Pancreas (tissue), 10 donors: Measurements from ENCODE around the gene KCNJ14. TPM values are rescaled to one million over a fixed set of nuclear protein-coding genes. Genes with fewer than 3 reads are reported as not detected.
"Not testable (repeated sequence)": the region's sequence is repeated elsewhere in the genome, so short reads cannot be mapped to it uniquely, and the experiment has no call there.

Experiments used
- ATAC-seq, 4 donors: fragments of 200-7000 bp; cut with Tn5 transposase; one replicate each; pipeline versions ENCODE4 v1.8.0 to v1.9.1; 2020; ENCODE audit warnings: mild to moderate bottlenecking in 4 of 4, moderate library complexity in 4 of 4
- DNase-seq, 6 donors: peaks; one replicate each; pipeline ENCODE4 v3.0.0-alpha.2; 2020
- FAIRE-seq: peaks from 2 replicates; lab custom pipeline; 2012; peaks lifted over from hg19 to GRCh38; lab: Jason Lieb, UNC
- H3K27ac ChIP-seq, 4 donors: fragments of 200-600 bp; sonication (generic); 1 replicate in 3 of 4; 2 replicates in 1 of 4; pipeline versions ENCODE4 v1.5.0 to v1.8.0; 2020
- H3K27me3 ChIP-seq, 4 donors: fragments of 200-600 bp; one replicate each; pipeline ENCODE4 v1.8.0; 2021
- H3K36me3 ChIP-seq, 3 donors: fragments of 200-600 bp; sonication (generic) in 1 of 3; one replicate each; pipeline versions ENCODE4 v1.5.0 to v1.8.0; 2020 to 2021
- H3K4me1 ChIP-seq, 3 donors: fragments of 200-600 bp; one replicate each; pipeline ENCODE4 v1.8.0; 2021
- H3K4me3 ChIP-seq, 4 donors: fragments of 200-600 bp; sonication (generic) in 2 of 4; one replicate each; pipeline versions ENCODE4 v1.5.0 to v1.8.0; 2020 to 2021
- H3K9me3 ChIP-seq, 4 donors: fragments of 200-600 bp; one replicate each; pipeline ENCODE4 v1.8.0; 2021
- CTCF ChIP-seq, 4 donors: fragments of 200-600 bp; sonication (generic) in 3 of 4; IDR thresholded peaks; one replicate each; pipeline versions ENCODE4 v1.5.0 to v1.8.0; 2021; ENCODE audit warnings: antibody characterized with exemption in 4 of 4
- WGBS, 2 donors: extraction: QIAGEN DNeasy Blood & Tissue Kit; methylation state at CpG; one replicate each; pipeline ENCODE4 v1.1.7; 2013; 5-methylcytosine and 5-hydroxymethylcytosine counted together
- intact Hi-C, 3 donors: fragments of 100-400 bp; cut with DNase I; formaldehyde crosslinking; loops; one replicate each; pipeline versions ENCODE4 v1.11.1 to v1.14.2; 2022
- polyA plus RNA-seq, 2 donors: library from polyadenylated mRNA; stranded (reverse); fragments of 200-250 nt; gene quantifications; one replicate each; pipeline ENCODE4 v1.2.3, GENCODE V29; 2013
- total RNA-seq, 6 donors: library from RNA; stranded (reverse); fragmentation: NEBNext Ultra II Directional in 4 of 6; extraction: Animal tissue kit (Norgen Biotek cat#: 25700) in 4 of 6; gene quantifications; one replicate each; pipeline versions ENCODE4 v1.2.1 to v1.2.4, GENCODE V29; 2021 to 2023
- donor health status: healthy with polysubstance abuse.
- donor health status: DM: no; HTN: no; CAD: no; lungs with moderate emphysema.
- donor health status: DM: no; HTN: no; CAD: no.
- donor health status: control.
- donor health status: control.
- donor health status: Bipolar disorder and iron deficiency.
- donor health status: DM: yes; HTN: yes; CAD: no.
- donor health status: DM: no; HTN: no; CAD: no.
- donor health status: DM: no; HTN: no; CAD: no.
- donor health status: DM: yes; HTN: yes; CAD: no.

The KCNJ14 gene
- total and polyA plus RNA-seq, 8 donors: 0.20 to 0.59 (median 0.42) TPM

- intact Hi-C loops: no loop called here
- no peak for ATAC-seq
- DNase-seq: no peak
Observed at GRCh38 chr19:48481846-48482639, 26.7 kb downstream of the KCNJ14 start.

GRCh38 chr19:48483301-48483700, 27.9 kb downstream of the KCNJ14 start:
- DNase-seq (peak in 1 of 6 donors; percentile 55), FAIRE-seq (no peak), ATAC-seq (no peak)
- no peaks in the 10 kb centered on the region for H3K36me3 ChIP-seq
- H3K27ac ChIP-seq: no peak overlapping the region
- no peak for TF ChIP-seq CTCF (IDR thresholded peaks at IDR 0.05)
- H3K27me3 ChIP-seq: no peaks in the 10 kb centered on the region
- no peaks in the 10 kb centered on the region for H3K9me3 ChIP-seq
- H3K4me1 ChIP-seq: peaks cover 0 to 8% (median 3%) of the 10 kb centered on the region in 3 donors
- no peak overlapping the region for H3K4me3 ChIP-seq
- 39 to 50% methylated on average over 2 to 3 of the region's 3 CpGs for WGBS, 2 donors
- intact Hi-C loops: no loop called here

More at GRCh38 chr19:48481846-48482639, 26.7 kb downstream of the KCNJ14 start:
- no peaks in the 10 kb centered on the region for H3K9me3 ChIP-seq
- no peak for FAIRE-seq
- no peak overlapping the region for H3K4me3 ChIP-seq
- H3K4me1 ChIP-seq: peaks cover 0 to 6% (median 3%) of the 10 kb centered on the region in 3 donors
- H3K27ac ChIP-seq: no peak overlapping the region
- 74 to 79% methylated on average over 7 of the region's 7 CpGs for WGBS, 2 donors
- no peaks in the 10 kb centered on the region for H3K27me3 ChIP-seq
- peaks cover 0 to 4% (median 0%) of the 10 kb centered on the region in 3 donors for H3K36me3 ChIP-seq
- TF ChIP-seq CTCF (IDR thresholded peaks at IDR 0.05): no peak

DNA sequence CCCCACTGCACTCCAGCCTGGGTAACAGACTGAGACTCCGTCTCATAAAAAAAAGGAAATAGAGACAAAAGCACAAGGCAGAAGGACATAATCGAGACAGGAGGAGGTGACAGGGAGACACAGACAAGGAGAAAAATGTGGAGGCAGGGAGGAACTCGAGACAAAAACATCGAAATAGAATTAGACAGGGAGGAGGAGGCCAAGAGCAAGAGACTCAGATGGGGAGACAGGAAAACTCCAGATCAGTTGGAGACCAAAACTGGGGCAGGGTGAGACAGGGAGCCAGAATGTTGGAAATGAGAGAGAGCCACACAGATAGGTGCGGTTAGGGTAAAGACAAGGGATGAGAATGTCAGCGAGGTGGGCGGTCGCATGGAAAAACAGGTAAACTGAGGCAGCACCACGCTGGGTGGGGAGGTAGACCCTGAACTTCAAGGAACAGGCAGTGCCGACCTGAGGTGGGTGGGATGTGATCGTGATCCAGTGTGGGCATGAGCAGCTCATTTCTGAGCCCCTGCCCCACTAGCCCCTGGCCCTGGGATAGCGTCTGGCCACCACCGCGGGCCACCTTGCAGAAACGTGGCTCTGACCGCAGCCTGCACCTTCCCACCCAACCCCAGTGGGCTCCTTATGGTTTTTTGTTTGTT, 29.0 kb downstream of the KCNJ14 start:
- ATAC-seq: no peak

DNA sequence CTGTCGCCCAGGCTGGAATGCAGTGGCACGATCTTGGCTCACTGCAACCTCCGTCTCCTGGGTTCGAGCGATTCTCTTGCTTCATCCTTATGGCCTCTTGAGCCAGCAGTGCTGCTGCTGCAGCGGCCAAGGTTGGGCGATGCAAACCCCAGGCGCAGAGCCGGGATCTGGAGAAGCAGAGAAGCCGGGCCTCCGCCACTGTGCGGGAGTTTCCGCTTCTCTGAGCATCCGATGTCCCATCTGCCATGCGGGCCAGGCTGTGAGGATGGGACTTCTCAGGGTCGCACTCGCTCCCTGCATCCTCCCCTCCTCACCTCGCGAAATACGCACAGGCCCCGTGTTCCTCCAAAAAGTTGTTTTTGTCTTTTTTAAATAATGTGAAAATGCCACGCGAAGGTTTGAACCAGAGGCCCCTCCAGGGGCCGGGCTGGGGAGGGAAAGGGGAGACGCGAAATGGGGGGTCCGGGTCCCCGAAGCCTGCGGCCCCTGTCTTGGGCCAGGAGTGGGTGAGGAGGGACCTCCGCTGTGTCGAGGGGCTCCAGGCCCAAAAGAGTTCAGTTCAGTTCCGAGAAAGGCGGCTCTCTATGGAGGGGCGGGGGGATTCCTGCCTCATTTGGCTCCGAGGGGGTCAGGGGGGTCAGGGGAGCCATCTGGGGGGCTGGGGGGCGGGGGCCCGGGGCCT, 29.7 kb downstream of the KCNJ14 start:
- DNase-seq (peak in 1 of 6 donors; percentile 52), FAIRE-seq (no peak)

More for the DNA sequence above, 29.0 kb downstream of the KCNJ14 start:
- no peaks in the 10 kb centered on the region for H3K9me3 ChIP-seq
- H3K27ac ChIP-seq: no peak overlapping the region
- 70 to 86% methylated on average over 16 of the region's 16 CpGs for WGBS, 2 donors
- H3K4me1 ChIP-seq: peaks cover 0 to 8% (median 3%) of the 10 kb centered on the region in 3 donors
- DNase-seq: no peak
- no peaks in the 10 kb centered on the region for H3K36me3 ChIP-seq
- H3K4me3 ChIP-seq: no peak overlapping the region
- TF ChIP-seq CTCF (IDR thresholded peaks at IDR 0.05): no peak
- no peaks in the 10 kb centered on the region for H3K27me3 ChIP-seq
- no peak for FAIRE-seq
- intact Hi-C loops: no loop called here

GRCh38 chr19:48486706-48487105, 31.3 kb downstream of the KCNJ14 start:
- H3K4me3 ChIP-seq, DNase-seq, H3K27me3 ChIP-seq, ATAC-seq, H3K4me1 ChIP-seq, H3K36me3 ChIP-seq, FAIRE-seq, H3K9me3 ChIP-seq, H3K27ac ChIP-seq: not testable (repeated sequence)
- WGBS, 2 donors: 79 to 81% methylated on average over 10 of the region's 10 CpGs
- intact Hi-C loops: loop anchor here in 1 of 3 donors (5.0 kb wide), 1 partner anchor 101 kb away; no protein-coding TSS in a partner anchor

More for the DNA sequence above, 29.7 kb downstream of the KCNJ14 start:
- Histone ChIP-seq H3K36me3 (no peaks in the 10 kb centered on the region), H3K9me3 (no peaks in the 10 kb centered on the region), H3K4me3 (no peak overlapping the region), H3K27me3 (no peaks in the 10 kb centered on the region), H3K4me1 (peaks cover 0 to 8% (median 3%) of the 10 kb centered on the region in 3 donors), H3K27ac (no peak overlapping the region)
- TF ChIP-seq CTCF (IDR thresholded peaks at IDR 0.05): no peak
- no peak for ATAC-seq
- intact Hi-C loops: loop anchor here in 1 of 3 donors (5.0 kb wide), 1 partner anchor 102 kb away; no protein-coding TSS in a partner anchor
- 74 to 87% methylated on average over 35 to 36 of the region's 37 CpGs for WGBS, 2 donors
